ENCODE measurements around the gene LEFTY1. TPM values are rescaled to one million over a fixed set of nuclear protein-coding genes. Genes with fewer than 3 reads are reported as not detected.

Gene LEFTY1
- total RNA-seq, 4 donors from 2014 or later = 1.0 TPM; not detected in 3

- DNase-seq = no peak
- Histone ChIP-seq H3K9me3 (no peaks in the 10 kb centered on the region), H3K27ac (no peak overlapping the region), H3K27me3 (no peaks in the 10 kb centered on the region), H3K36me3 (peaks cover 6 to 16% of the 10 kb centered on the region in 2 donors), H3K4me3 (replicated peaks in 1 of 3) (no peak overlapping the region), H3K4me1 (no peaks in the 10 kb centered on the region)
- TF ChIP-seq CTCF (IDR thresholded peaks at IDR 0.05) (no peak), POLR2A (IDR thresholded peaks at IDR 0.05) (no peak)
- WGBS, 2 donors = 82 to 83% methylated on average over 10 of the region's 10 CpGs
- intact Hi-C loops (cut with DNase I) = no loop called here
Observed at GRCh38 chr1:225855503-225856300, 33.2 kb downstream of the LEFTY1 start.

DNA sequence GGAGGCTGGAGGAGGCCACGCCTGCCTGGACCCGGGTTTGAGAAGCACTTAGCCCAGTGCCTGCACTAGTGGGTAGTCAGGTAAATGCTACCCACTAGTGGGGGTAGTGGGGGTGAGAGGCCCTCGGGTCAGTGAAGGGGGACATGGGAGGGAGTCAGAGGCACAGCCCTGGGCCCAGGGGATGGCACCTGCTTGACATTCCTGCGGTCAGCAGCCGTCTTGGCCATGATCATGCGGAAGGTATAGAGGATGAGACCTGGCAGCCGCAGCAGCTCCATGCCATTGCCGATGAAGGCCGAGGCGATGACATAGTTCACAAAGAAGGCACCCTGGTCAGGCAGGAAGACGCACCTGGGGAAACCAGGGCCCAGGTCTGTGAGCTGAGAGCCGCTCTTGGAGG lies 35.5 kb downstream of the LEFTY1 start:
- no peak for DNase-seq
- Histone ChIP-seq H3K36me3 (peaks cover 6% of the 10 kb centered on the region in 2 donors), H3K4me1 (no peaks in the 10 kb centered on the region), H3K9me3 (no peaks in the 10 kb centered on the region), H3K27me3 (no peaks in the 10 kb centered on the region), H3K4me3 (replicated peaks in 1 of 3) (no peak overlapping the region), H3K27ac (no peak overlapping the region)
- TF ChIP-seq POLR2A (IDR thresholded peaks at IDR 0.05) (no peak), CTCF (IDR thresholded peaks at IDR 0.05) (no peak)
- intact Hi-C loops (cut with DNase I) = no loop called here
- WGBS, 2 donors = 90 to 96% methylated on average over 10 to 12 of the region's 12 CpGs

- Histone ChIP-seq H3K27me3 (no peaks in the 10 kb centered on the region), H3K27ac (no peak overlapping the region), H3K4me3 (replicated peaks in 1 of 3) (no peak overlapping the region), H3K4me1 (no peaks in the 10 kb centered on the region), H3K9me3 (no peaks in the 10 kb centered on the region), H3K36me3 (peaks cover 6 to 7% of the 10 kb centered on the region in 2 donors)
- TF ChIP-seq POLR2A (IDR thresholded peaks at IDR 0.05) = no peak
- TF ChIP-seq CTCF (IDR thresholded peaks at IDR 0.05) = no peak
- no peak for DNase-seq
- WGBS, 2 donors = 94% methylated on average over 13 of the region's 13 CpGs
- intact Hi-C loops (cut with DNase I) = no loop called here
Observed at GRCh38 chr1:225852413-225853124, 36.4 kb downstream of the LEFTY1 start.

GRCh38 chr1:225851805-225852204 lies 37.1 kb downstream of the LEFTY1 start:
- intact Hi-C loops (cut with DNase I) = no loop called here
- Histone ChIP-seq H3K4me1 (no peaks in the 10 kb centered on the region), H3K4me3 (replicated peaks in 1 of 3) (no peak overlapping the region), H3K27me3 (no peaks in the 10 kb centered on the region), H3K27ac (no peak overlapping the region), H3K9me3 (no peaks in the 10 kb centered on the region), H3K36me3 (peaks cover 11 to 12% of the 10 kb centered on the region in 2 donors)
- DNase-seq = no peak
- WGBS, 2 donors = 64 to 82% methylated on average over 4 of the region's 4 CpGs
- no peak for TF ChIP-seq CTCF (IDR thresholded peaks at IDR 0.05)
- no peak for TF ChIP-seq POLR2A (IDR thresholded peaks at IDR 0.05)

GRCh38 chr1:225850370-225850769 lies 38.6 kb downstream of the LEFTY1 start:
- Histone ChIP-seq H3K27me3 (no peaks in the 10 kb centered on the region), H3K4me3 (replicated peaks in 1 of 3) (no peak overlapping the region), H3K9me3 (no peaks in the 10 kb centered on the region), H3K4me1 (no peaks in the 10 kb centered on the region), H3K36me3 (peaks cover 15 to 25% of the 10 kb centered on the region in 2 donors), H3K27ac (no peak overlapping the region)
- intact Hi-C loops (cut with DNase I) = no loop called here
- TF ChIP-seq CTCF (IDR thresholded peaks at IDR 0.05) = no peak
- TF ChIP-seq POLR2A (IDR thresholded peaks at IDR 0.05) = no peak
- 95 to 97% methylated on average over 7 of the region's 7 CpGs for WGBS, 2 donors
- DNase-seq = no peak

Measured in thyroid gland (tissue), 4 donors.